Bronchial epithelial cell (primary cell): Measurements from ENCODE around the gene MMP17. TPM values are rescaled to one million over a fixed set of nuclear protein-coding genes. Genes with fewer than 3 reads are reported as not detected.

ENCODE experiments used
- DNase-seq: peaks from one replicate; pipeline ENCODE4 v3.0.0-alpha.2; 2010; ENCODE audit warnings: low read depth
- FAIRE-seq: peaks from 2 replicates; lab custom pipeline; 2011; peaks lifted over from hg19 to GRCh38; lab: Jason Lieb, UNC
- H3K27me3 ChIP-seq: 2 replicates; pipeline ENCODE4 v1.5.1; 2011; ENCODE audit warnings: low read length; ENCODE audit not compliant: control insufficient read depth, insufficient read depth
- H3K36me3 ChIP-seq: 2 replicates; pipeline ENCODE4 v1.5.1; 2011; ENCODE audit warnings: low read length; ENCODE audit not compliant: control insufficient read depth, insufficient read depth
- H3K4me3 ChIP-seq: 2 replicates; pipeline ENCODE4 v1.5.1; 2011; ENCODE audit warnings: mild to moderate bottlenecking, low read depth, low read length, control low read depth
- CTCF ChIP-seq: IDR thresholded peaks from 2 replicates; pipeline ENCODE4 v1.5.1; 2011; ENCODE audit warnings: mild to moderate bottlenecking, moderate library complexity, low read length, control low read depth, inconsistent platforms; ENCODE audit not compliant: insufficient read depth, severe bottlenecking
- total RNA-seq: library from RNA; depleted of rRNA; stranded (reverse); fragments of >200 nt; gene quantifications from 2 replicates; pipeline ENCODE4 v1.2.1, GENCODE V29; 2014

Gene MMP17
- total RNA-seq, 1 donor from 2014 or later, result 4.5 TPM

DNA sequence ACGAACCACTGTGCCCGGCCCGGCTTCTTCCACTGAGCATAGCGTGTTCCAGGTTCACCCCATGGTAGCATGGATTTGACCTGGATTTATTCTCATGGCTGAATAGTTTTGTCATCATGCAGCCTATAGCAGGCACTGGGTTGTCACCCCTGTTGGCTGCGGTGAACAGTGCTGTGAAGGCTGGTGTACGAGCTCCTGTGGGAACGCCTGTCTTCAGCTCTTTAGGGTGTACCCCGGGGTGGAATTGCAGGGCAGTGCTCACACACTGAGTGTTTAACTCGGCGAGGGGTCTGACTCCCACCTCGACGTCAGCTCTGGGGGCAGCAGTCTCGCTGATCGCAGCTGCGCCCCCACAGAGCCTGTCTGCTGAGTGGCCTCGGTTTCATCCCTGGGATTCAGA is 15.3 kb downstream of the MMP17 start:
- Histone ChIP-seq H3K27me3 (no peaks in the 10 kb centered on the region), H3K36me3 (peaks cover 5% of the 10 kb centered on the region), H3K4me3 (no peak overlapping the region)
- no peak for FAIRE-seq
- no peak for TF ChIP-seq CTCF
- no peak for DNase-seq

DNA sequence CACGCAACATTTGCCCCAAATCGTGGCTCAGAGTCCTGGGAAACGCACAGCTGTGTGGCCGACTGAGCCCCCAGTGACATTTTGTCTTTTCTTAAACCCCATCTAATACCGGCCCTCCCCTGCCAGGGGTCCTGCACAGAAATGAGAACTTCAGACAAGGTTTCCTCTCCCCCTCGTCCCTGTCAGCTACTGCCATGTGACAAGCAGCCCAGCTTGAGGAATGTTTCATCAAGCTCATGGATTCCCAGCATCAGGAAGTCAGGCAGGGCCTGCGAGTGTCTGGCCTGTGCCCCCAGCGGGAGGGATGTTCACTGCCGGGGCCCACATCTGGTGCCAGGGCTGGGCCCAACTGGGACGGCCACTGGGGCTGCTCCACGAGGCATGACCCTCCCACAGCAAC is 15.9 kb downstream of the MMP17 start:
- Histone ChIP-seq H3K4me3 (no peak overlapping the region), H3K36me3 (peaks cover 5% of the 10 kb centered on the region), H3K27me3 (no peaks in the 10 kb centered on the region)
- DNase-seq (no peak), FAIRE-seq (no peak)
- no peak for TF ChIP-seq CTCF

GRCh38 chr12:131844656-131845055 is 16.5 kb downstream of the MMP17 start:
- no peak for TF ChIP-seq CTCF
- Histone ChIP-seq H3K4me3 (no peak overlapping the region), H3K36me3 (peaks cover 5% of the 10 kb centered on the region), H3K27me3 (no peaks in the 10 kb centered on the region)
- DNase-seq (no peak), FAIRE-seq (no peak)

DNA sequence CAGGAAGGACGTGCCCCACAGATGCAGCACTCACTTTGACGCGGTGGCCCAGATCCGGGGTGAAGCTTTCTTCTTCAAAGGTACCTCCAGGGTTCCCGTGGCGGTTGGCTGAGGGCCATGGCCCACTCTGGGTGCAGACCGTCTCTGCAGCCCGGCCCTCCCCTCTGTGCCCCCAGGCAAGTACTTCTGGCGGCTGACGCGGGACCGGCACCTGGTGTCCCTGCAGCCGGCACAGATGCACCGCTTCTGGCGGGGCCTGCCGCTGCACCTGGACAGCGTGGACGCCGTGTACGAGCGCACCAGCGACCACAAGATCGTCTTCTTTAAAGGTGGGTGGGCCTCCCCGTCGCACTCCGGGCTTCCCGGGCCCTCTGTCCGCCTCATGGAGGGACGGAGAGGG is 16.9 kb downstream of the MMP17 start:
- no peak overlapping the region for H3K4me3 ChIP-seq
- no peak for TF ChIP-seq CTCF
- DNase-seq (no peak), FAIRE-seq (no peak)
- peaks cover 5% of the 10 kb centered on the region for H3K36me3 ChIP-seq
- no peaks in the 10 kb centered on the region for H3K27me3 ChIP-seq

- DNase-seq (no peak), FAIRE-seq (no peak)
- no peak for TF ChIP-seq CTCF
- Histone ChIP-seq H3K27me3 (no peaks in the 10 kb centered on the region), H3K36me3 (peaks cover 1% of the 10 kb centered on the region), H3K4me3 (no peak overlapping the region)
Observed at GRCh38 chr12:131847456-131847855, 19.3 kb downstream of the MMP17 start.

- DNase-seq (no peak), FAIRE-seq (no peak)
- H3K27me3 ChIP-seq, result no peaks in the 10 kb centered on the region
- peaks cover 1% of the 10 kb centered on the region for H3K36me3 ChIP-seq
- no peak overlapping the region for H3K4me3 ChIP-seq
- TF ChIP-seq CTCF, result no peak
Observed at GRCh38 chr12:131848753-131849152, 20.6 kb downstream of the MMP17 start.
